Left kidney (tissue), 2 donors: ENCODE data around the gene ZIC3. TPM values are rescaled to one million over a fixed set of nuclear protein-coding genes. Genes with fewer than 3 reads are reported as not detected.

Experiments used
- DNase-seq: peaks from one replicate; pipeline ENCODE4 v3.0.0-alpha.2; 2013
- polyA plus RNA-seq: library from polyadenylated mRNA; unstranded; fragments of 120-200 nt; gene quantifications from one replicate; pipeline ENCODE4 v1.2.1, GENCODE V29; 2013; ENCODE audit not compliant: insufficient read length

Gene ZIC3
- polyA plus RNA-seq, 1 donor = not detected

- DNase-seq = no peak
Observed at GRCh38 chrX:137574102-137574783, 8.3 kb downstream of the ZIC3 start.

- no peak for DNase-seq
Observed at GRCh38 chrX:137574784-137575293, 8.9 kb downstream of the ZIC3 start.

- no peak for DNase-seq
Observed at GRCh38 chrX:137575596-137576255, 9.8 kb downstream of the ZIC3 start.

- no peak for DNase-seq
Observed at GRCh38 chrX:137587151-137587550, 21.2 kb downstream of the ZIC3 start.

- DNase-seq = no peak
Observed at GRCh38 chrX:137600769-137601168, 34.8 kb downstream of the ZIC3 start.
